Motor neuron (in vitro differentiated cells): ENCODE results near the gene FXYD3. TPM values are rescaled to one million over a fixed set of nuclear protein-coding genes. Genes with fewer than 3 reads are reported as not detected.

ENCODE experiments used
- ATAC-seq, 8 experiments: fragments of 200-7000 bp; cut with Tn5 transposase; replicated peaks in 6 of 8; 2 replicates each; pipeline ENCODE4 v1.8.0; 2021; ENCODE audit warnings: mild to moderate bottlenecking in 8 of 8, moderate library complexity in 8 of 8
- H3K27ac ChIP-seq, 2 donors: fragments of 250-450 bp; sonication (Bioruptor Pico); 2 replicates each; pipeline ENCODE4 v1.9.0; 2021; ENCODE audit warnings: antibody characterized with exemption in 2 of 2, mild to moderate bottlenecking in 2 of 2, moderate library complexity in 1 of 2
- H3K4me1 ChIP-seq, 2 donors: fragments of 250-450 bp; sonication (Bioruptor Pico); replicated peaks in 1 of 2; 2 replicates each; pipeline ENCODE4 v1.6.1; 2021; ENCODE audit warnings: antibody characterized with exemption in 2 of 2, mild to moderate bottlenecking in 2 of 2, moderate library complexity in 1 of 2
- H3K4me3 ChIP-seq, 5 donors: fragments of 250-450 bp; sonication (Bioruptor Pico); 2 replicates each; pipeline ENCODE4 v1.9.0; 2021; ENCODE audit warnings: antibody characterized with exemption in 5 of 5, mild to moderate bottlenecking in 5 of 5, moderate library complexity in 4 of 5
- WGBS, 10 experiments: fragments of 450-650 bp; shearing (Covaris generic); methylation state at CpG; one replicate each; pipeline ENCODE4 v1.0.0; 2022; 5-methylcytosine and 5-hydroxymethylcytosine counted together
- in situ Hi-C, 9 experiments: fragments of 400-800 bp; cut with MboI; loops; one replicate each; pipeline ENCODE4 v1.15.0; 2021; ENCODE audit warnings: low sequenced_read_pairs in 9 of 9, low pct_unique_long_range_greater_than_20kb in 2 of 9; ENCODE audit not compliant: unreplicated experiment in 9 of 9
- total RNA-seq, 8 experiments: library from RNA; unstranded; fragments of 300-600 nt; gene quantifications; 2 replicates each; pipeline versions ENCODE4 v1.2.3 to v1.2.4, GENCODE V29; 2022

FXYD3 gene
- total RNA-seq, 8 experiments from 2014 or later = 0.25 to 2.0 (median 1.1) TPM; not detected in 3

DNA sequence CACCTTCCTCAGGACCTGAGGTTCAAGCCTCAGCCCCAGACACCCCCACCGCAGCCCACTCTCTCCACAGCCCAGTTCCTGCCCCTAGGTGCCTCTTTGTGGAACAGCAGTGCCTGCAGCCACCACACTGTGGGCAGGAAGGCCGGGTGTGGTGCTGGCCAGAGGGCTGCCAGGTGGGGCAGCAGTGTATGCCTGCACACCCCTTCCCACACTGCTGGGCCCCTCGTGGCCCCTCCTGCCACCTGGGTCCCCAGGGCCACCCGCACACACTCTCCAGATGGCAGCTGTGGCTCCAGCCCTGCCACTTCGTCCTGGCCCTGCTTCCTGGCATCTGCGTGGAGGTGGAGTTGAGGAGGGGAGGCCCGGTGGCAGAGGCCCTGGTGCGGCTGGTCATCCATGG, 39.0 kb upstream of the FXYD3 start:
- Histone ChIP-seq H3K4me1 (no peaks in the 10 kb centered on the region), H3K27ac (no peak overlapping the region), H3K4me3 (no peak overlapping the region)
- no peak for ATAC-seq
- in situ Hi-C loops = no loop called here
- WGBS, 10 experiments = 17 to 100% (median 70%) methylated on average over 1 to 2 of the region's 8 CpGs; no CpG with 5 or more reads in 6 of the 10 experiments

DNA sequence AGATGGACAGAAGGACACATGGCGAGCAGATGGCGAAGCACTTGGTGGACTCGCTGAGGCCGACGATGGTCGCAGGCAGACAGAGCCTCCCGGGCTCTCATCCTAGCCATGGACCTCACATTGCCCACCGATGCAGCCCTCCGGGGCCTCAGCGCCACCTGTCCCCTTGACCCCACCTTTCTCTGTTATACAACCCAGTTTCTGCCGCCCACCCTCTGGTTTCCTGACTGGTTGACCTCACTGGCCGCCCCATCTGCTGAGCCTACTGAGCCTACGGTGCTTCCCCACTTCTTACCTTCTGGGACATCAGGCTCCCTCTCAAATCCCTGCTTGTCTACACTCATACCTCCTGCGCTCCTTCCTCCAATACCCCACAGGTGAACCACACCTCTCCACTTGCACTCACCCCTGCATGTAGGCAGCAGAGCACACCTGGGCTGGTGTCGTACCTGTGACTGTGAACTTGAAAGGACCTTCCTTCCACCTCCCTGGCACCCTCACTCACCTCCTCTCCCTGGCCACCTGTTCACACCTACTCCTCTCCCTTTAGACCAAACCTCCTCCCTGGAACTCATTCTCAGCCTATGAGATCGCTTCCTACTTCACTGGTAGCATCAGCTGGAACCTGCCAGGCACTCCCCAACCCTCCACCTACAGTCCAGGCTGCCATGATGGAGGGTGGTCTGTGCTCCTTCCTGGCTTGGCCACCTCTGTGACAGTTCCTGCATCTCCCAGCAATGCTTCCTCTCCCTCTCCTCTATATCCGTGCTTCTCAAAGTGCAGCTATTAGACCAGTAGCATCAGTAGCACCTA, 38.0 kb upstream of the FXYD3 start:
- WGBS, 10 experiments = 0 to 100% (median 81%) methylated on average over 1 to 12 of the region's 17 CpGs; no CpG with 5 or more reads in 2 of the 10 experiments
- Histone ChIP-seq H3K4me3 (no peak overlapping the region), H3K4me1 (no peaks in the 10 kb centered on the region), H3K27ac (no peak overlapping the region)
- no peak for ATAC-seq
- in situ Hi-C loops = no loop called here

DNA sequence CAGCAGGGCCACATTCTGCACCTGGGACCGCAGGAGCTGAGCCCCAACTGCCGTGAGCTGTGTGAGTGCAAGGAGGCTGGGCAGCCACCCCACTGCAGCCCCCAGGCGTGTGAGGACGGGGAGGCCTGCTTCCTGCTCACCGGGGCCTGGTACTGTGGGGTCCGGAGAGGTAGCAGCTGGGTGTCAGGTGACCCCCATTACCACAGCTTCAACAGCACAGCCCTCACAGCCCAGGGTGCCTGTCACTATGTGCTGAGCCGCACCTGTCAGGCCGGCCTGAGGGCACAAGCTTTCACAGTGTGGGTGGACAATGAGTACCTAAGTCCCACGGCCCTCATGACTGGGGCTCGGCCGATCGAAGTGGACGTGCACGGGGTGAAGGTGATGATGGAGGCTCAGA, 35.8 kb upstream of the FXYD3 start:
- 40 to 100% (median 90%) methylated on average over 1 to 2 of the region's 14 CpGs; no CpG with 5 or more reads in 7 of the 10 experiments for WGBS, 10 experiments
- Histone ChIP-seq H3K27ac (no peak overlapping the region), H3K4me1 (no peaks in the 10 kb centered on the region), H3K4me3 (no peak overlapping the region)
- ATAC-seq = no peak
- in situ Hi-C loops = no loop called here

DNA sequence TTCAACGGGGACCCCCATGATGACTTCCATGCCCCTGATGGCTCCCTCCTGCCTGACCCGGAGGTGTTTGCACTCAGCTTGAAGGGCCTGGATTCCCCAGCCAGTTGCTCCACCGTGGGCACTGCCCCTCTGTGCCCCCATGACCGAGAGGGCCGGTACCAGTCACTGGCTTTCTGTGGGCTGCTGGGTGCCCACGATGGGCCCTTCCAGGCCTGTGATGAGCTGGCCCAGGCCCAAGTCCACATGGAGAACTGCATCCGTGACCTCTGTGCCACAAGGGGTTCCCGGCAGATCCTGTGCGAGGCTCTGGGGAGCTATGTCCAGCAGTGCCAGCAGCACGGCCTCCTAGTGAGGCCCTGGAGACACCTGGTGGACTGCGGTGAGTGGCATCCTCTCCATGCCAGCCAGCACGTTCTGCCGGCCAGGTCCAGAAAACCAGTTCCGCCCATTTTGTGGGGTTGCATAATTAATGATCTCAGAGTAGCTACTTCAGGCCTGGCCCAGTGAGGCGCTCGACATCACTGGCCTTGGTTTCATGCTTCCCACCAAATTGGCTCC, 34.9 kb upstream of the FXYD3 start:
- in situ Hi-C loops = no loop called here
- no peak overlapping the region for H3K4me3 ChIP-seq
- H3K4me1 ChIP-seq = no peaks in the 10 kb centered on the region
- no peak overlapping the region for H3K27ac ChIP-seq
- no peak for ATAC-seq
- 40 to 100% (median 78%) methylated on average over 1 to 7 of the region's 16 CpGs; no CpG with 5 or more reads in 2 of the 10 experiments for WGBS, 10 experiments

DNA sequence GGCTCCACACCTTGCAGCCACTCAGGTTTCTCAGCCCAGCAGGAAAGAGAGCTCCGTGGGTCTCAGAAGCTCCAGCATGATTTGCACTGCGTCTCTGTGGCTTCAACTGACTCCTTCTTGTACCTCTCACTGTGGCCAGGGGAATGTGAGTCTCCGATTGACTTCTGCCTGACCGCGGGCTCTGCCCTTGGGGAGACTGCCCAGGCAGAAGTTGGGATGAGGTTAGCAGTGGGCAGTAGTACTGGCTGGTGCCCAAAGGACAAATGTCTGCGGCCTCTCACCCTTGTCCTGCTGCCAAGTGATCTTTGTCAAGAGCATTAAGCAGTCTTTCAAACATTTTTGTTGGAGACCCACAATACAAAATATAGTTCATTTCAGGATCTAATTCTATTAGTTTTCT, 34.4 kb upstream of the FXYD3 start:
- no peak overlapping the region for H3K27ac ChIP-seq
- in situ Hi-C loops = no loop called here
- H3K4me3 ChIP-seq = no peak overlapping the region
- WGBS, 10 experiments = 75 to 100% (median 89%) methylated on average over 1 to 5 of the region's 6 CpGs; no CpG with 5 or more reads in 4 of the 10 experiments
- no peaks in the 10 kb centered on the region for H3K4me1 ChIP-seq
- ATAC-seq = no peak

DNA sequence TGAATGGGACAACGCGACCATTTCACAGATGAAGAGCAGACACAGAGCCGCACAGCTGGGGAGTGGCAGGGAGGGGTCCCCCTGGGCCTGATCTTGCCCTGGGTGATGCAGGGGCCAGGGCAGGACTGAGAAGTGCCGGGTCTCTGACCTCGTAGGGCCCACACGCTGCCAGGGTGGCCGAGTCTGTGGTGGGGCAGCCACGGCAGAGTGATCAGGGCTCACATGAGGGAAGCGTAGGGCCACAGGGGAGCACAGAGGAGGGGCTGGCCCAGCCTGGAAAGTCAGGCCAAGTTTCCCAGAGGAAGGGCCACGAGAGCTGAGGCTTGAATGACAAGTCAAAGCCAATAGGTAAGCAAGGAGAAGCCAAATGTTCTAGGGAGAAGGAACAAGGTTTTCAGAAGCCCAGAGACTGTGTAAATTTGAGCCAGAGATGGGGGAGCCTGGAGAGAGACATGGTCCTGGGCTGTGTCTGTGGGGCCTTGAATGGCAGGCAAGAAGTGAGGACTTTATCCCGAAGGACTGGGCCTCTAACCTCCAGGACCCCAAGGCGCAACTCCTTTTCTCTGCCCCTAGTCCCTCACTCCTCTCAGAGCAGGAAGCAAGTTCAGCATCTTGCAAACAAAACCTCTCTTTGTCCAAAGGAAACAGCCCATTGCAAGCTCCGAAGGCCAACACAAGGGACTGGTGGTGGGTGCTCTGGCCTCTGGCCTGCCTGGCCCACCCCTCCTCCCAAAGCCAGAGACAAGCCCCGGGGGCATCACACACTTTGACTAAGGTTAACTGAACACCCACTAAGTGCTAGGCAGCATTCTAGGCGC, 31.7 kb upstream of the FXYD3 start:
- 0 to 93% (median 72%) methylated on average over 1 to 7 of the region's 15 CpGs; no CpG with 5 or more reads in 4 of the 10 experiments for WGBS, 10 experiments
- H3K27ac ChIP-seq = no peak overlapping the region

DNA sequence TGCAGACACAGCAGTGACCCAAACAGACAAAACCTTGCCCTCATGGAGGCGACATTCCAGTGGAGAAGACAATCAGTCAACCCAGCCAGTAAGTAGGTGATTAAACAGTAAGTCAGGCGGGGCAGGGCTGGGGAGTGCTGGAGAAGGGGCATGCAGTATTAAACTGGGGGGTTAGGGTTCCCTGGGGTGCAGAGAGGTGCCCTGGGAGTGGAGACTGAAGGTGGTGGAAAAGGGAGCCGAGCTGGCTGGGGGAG, 31.2 kb upstream of the FXYD3 start:
- WGBS, 10 experiments = no CpG with 5 or more reads among the region's 3 CpGs
- ATAC-seq = no peak
- H3K4me3 ChIP-seq = no peak overlapping the region
- no peak overlapping the region for H3K27ac ChIP-seq
- no peaks in the 10 kb centered on the region for H3K4me1 ChIP-seq
- in situ Hi-C loops = no loop called here

More for the DNA sequence above, 31.7 kb upstream of the FXYD3 start:
- H3K4me3 ChIP-seq = no peak overlapping the region
- no peak for ATAC-seq
- in situ Hi-C loops = no loop called here
- no peaks in the 10 kb centered on the region for H3K4me1 ChIP-seq

DNA sequence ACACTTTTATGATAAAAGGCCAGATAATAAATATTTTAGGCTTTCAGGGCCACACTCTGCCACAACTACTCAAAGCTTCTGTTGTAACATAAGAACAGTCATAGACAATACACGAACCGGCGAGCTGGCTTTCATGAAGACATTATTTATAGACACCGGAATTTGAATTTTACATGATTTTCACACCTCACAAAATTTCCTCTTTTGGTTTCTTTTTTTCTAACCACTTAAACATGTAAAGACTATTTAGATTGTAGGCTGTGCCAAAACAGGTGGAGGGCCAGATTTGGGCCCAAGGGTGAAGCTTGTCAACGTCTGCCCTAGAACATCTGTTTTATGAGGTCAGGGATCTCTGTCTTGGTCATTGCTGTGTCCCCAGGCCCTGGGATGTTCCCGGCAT, 29.7 kb upstream of the FXYD3 start:
- H3K4me3 ChIP-seq = no peak overlapping the region
- no peak overlapping the region for H3K27ac ChIP-seq
- H3K4me1 ChIP-seq = no peaks in the 10 kb centered on the region
- in situ Hi-C loops = no loop called here
- 60 to 100% (median 77%) methylated on average over 1 to 6 of the region's 6 CpGs; no CpG with 5 or more reads in 2 of the 10 experiments for WGBS, 10 experiments
- no peak for ATAC-seq

DNA sequence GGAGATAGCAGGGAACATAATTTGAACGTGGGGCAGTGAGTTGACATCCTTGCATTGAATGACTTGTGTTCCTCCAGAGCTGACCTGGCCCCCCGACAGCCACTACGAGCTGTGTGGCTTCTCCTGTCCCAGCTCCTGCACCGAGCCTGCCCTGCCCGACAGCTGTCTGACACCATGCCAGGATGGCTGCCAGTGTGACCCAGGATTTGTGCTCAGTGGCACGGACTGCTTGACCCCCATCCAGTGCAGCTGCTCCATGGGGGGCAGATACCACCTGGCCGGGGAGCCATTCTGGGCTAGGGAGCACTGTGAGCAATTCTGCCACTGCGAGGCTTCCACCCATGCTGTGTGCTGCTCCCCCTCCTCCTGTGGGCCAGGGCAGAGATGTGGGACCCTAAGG, 29.2 kb upstream of the FXYD3 start:
- Histone ChIP-seq H3K4me3 (no peak overlapping the region), H3K4me1 (no peaks in the 10 kb centered on the region), H3K27ac (no peak overlapping the region)
- ATAC-seq = no peak
- WGBS, 10 experiments = 30 to 80% (median 80%) methylated on average over 1 to 6 of the region's 8 CpGs; no CpG with 5 or more reads in 5 of the 10 experiments
- in situ Hi-C loops = no loop called here

DNA sequence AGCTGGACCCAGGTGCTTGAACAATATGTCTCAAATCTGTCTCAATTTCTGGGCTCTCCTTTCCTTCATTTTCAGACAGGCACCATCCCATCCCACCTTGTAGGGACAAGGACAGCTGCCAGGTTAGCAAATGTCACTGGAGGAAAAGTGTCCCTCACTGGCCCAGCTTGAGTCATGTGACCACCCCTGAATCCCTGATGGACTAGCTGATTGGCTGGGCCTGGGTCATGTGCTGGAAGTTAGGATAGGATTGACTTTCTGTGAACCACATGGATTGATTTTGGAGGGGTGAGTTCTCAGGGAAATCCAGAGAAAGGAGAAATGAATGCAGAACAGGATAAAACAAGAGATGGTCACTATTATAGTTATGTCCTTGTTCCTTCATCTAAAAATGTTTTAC, 28.2 kb upstream of the FXYD3 start:
- in situ Hi-C loops = no loop called here
- H3K4me3 ChIP-seq = no peak overlapping the region
- no peak overlapping the region for H3K27ac ChIP-seq
- no peak for ATAC-seq
- no peaks in the 10 kb centered on the region for H3K4me1 ChIP-seq

DNA sequence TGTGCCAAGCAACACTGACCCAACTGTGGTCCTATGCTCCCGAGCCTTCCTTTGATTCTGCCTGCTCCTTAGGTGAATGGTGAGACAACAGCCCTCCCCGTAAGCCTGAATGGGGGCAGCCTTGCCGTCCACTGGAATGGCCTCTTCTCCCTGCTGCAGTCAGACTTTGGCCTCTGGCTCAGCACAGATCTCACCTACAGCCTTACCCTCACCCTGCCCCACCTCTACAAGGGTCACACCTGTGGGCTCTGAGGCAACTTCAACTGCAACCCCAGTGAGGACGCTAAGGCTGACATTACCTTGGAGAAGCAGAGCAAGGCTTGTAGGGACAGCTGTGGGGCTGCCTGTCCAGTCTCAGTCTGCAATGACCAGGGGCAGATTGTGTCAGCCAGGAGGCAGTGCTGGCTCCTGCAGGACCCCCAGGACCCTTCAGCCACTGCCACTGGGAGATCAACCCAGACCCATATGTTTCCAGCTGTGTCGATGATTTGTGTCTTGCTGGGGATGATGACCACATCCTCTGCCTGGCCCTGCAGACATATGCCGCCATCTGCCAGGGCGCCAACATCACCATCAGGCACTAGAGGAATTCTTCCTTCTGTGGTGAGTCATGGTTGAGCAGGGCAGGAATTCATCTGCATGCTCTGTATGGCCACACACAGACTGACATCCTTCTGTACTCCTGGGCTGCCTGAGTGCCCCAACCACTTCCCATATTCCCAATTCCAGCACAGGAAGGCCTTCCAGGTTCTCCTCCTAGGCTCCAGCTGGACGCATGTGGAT, 27.3 kb upstream of the FXYD3 start:
- H3K4me3 ChIP-seq = no peak overlapping the region
- H3K27ac ChIP-seq = no peak overlapping the region
- no peaks in the 10 kb centered on the region for H3K4me1 ChIP-seq
- peak; percentile 53 to 93 (median 90) for ATAC-seq
- WGBS, 10 experiments = 36 to 87% (median 68%) methylated on average over 1 to 5 of the region's 8 CpGs; no CpG with 5 or more reads in 3 of the 10 experiments
- in situ Hi-C loops = no loop called here

DNA sequence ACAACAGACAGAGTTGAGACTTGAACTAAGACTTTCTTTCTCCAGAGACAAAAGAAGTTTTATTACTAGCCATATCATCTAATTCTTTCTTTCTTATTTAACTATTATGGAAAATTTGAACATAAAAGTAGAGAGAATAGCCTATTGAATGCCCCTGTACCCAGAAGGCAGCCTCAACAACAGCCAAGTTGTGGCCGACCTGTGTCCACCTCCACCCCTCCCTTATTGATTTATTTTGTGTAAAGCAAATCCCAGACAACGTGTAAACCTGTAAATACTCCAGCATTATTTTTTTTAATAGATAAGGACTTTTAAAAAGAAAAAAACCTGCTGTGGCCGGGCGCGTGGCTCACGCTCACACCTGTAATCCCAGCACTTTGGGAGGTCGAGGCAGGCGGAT, 26.1 kb upstream of the FXYD3 start:
- WGBS, 10 experiments = 40 to 92% (median 60%) methylated on average over 1 to 6 of the region's 8 CpGs; no CpG with 5 or more reads in 3 of the 10 experiments
- Histone ChIP-seq H3K4me3 (no peak overlapping the region), H3K27ac (no peak overlapping the region), H3K4me1 (no peaks in the 10 kb centered on the region)
- ATAC-seq = no peak
- in situ Hi-C loops = no loop called here

DNA sequence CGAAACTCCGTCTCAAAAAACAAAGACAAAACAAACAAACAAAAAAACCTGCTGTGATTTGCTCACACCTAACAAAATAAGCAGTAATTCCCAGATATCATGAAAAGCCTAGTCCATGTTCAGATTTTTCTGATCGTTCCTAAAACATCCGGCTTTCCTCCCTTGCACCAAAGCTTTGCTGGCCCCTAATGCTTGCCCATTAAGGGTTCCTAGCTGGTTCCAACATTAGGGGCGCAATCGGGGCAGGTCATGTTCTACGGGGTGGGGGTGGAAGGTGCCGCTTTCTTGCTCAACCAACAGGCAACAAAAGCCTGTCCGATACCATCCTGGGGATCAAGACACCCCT, 25.5 kb upstream of the FXYD3 start:
- no peak overlapping the region for H3K27ac ChIP-seq
- H3K4me3 ChIP-seq = no peak overlapping the region
- in situ Hi-C loops = no loop called here
- ATAC-seq = peak in 1 of 8 experiments; percentile 26
- H3K4me1 ChIP-seq = no peaks in the 10 kb centered on the region
- WGBS, 10 experiments = 0 to 100% (median 33%) methylated on average over 1 to 7 of the region's 9 CpGs; no CpG with 5 or more reads in 3 of the 10 experiments
